CD4-positive, alpha-beta T cell treated with Interleukin-15 for 4 hours (primary cell): ENCODE measurements around the gene TTC27.

ENCODE experiments used
- DNase-seq: peaks from one replicate; pipeline ENCODE4 v3.0.0-alpha.2; 2020; ENCODE audit warnings: low spot score

The TTC27 gene

DNA sequence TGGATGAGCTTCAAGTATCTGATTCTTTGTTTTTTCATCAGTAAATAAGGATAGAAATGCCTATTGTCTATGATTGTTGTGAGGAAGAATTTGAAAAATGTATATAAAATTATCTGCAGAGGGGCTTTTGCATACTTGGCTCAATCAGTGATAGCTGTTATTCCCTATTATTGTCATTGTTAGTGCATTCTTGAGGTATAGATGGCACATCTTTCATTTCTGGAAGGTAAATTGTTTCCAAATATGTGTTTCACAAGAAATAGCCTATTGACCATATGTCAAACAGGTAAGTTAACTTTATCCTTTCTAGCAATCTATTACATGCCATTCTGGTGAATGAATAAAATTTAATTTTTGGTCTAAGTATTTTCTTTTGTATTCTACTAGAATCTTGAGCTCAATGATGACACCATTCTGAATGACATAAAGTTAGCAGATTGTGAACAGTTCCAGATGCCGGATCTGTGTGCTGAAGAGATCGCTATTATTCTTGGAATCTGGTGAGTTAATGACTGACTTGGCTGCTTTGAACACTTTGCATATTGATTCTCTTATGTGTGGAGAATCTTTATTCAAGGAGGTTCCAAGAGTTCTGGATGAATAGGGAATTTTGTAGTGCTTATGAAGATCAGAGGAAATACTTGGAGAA, 44.2 kb downstream of the TTC27 start:
- no peak for DNase-seq

DNA sequence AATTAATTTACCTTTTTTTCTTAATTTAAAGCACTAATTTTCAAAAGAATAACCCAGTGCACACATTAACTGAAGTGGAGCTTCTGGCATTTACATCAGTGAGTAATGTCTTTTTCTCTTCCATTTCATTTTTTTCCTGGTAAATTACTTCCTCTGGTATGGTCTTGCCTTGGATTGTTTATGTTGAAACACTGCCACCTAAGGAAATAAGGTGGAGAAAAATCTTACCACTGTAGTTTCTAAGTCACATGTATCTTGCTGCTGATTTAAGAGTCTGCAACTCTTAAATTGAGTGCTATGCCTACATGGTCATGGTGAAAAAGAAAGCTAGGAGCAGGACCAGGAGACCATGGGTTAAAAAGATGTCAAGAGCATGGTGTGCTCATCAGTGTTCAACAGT, 51.0 kb downstream of the TTC27 start:
- no peak for DNase-seq

DNA sequence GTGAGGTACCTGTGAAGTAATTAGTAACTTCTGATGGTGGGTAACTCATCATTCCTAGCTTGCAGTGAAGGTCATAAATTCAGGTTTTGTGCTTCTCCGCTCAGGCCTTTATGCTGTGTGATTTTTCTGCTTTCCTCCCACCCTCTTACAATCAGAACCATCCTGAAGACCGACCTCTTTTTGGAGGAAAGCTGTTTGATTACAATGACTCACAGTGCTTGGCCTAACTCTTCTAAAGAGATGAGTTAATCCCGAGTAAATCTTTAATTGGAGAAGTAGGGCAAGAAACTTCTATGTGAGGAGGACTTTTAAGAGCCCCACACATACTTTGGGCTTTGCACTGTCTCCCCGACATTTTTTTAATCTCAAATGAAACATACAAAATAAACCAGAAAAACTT, 53.1 kb downstream of the TTC27 start:
- no peak for DNase-seq

DNA sequence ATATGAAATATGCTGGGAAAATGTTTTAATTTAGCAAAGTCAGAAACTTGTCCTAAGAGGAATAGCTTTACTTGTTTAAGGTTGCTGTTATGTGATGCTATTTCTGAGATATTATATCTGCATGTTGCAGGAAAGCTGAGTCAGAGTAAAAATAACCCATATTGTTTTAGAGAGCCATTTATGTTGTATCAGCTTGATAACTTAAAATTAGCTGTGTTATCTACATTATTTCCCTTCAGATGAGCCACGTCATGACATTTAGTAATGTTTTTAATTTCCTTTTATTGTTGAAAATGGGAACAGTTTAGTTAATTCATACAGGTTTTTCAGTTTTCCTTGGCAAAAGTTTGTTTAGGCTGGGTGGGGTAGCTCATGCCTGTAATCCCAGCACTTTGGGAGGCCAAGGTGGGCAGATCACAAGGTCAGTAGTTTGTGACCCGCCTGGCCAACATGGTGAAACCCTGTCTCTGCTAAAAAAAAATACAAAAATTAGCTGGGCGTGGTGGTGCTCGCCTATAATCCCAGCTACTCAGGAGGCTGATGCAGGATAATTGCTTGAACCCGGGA, 55.8 kb downstream of the TTC27 start:
- no peak for DNase-seq

DNA sequence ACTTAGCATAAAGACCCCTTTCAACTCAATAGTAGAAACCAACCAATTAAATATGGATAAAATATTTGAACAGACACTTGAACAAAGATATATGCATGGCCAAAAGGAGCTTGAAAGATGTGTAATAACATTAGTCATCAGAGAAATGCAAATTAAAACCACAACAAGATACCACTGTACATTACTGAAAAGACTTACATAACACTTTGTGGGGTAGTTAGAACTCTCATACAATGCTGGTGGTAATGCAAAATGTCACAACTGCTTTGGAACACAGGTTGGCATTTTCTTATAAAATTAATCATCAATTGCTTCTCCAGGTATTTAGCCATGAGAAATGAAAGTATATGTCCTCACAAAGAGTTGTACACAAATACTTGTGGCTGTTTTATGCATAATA, 60.7 kb downstream of the TTC27 start:
- DNase-seq = no peak

DNA sequence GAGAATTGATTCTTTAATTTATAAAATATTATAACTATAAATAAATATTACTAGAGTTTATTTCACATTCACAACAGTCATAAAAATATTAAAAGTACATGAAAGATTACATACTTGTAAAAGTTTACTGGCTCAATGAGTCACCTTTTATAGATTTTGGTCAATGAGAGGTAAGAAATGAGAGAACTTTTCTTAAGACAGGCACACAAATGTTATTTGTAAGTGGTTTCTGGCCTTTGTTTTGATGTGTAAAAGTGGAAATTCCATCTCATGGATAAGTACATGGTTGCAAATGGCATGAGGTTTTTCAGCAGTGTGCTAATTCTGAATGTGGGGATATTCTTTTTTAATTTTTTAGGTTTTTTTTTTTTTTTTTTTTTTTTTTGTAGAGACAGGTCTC, 63.8 kb downstream of the TTC27 start:
- no peak for DNase-seq

DNA sequence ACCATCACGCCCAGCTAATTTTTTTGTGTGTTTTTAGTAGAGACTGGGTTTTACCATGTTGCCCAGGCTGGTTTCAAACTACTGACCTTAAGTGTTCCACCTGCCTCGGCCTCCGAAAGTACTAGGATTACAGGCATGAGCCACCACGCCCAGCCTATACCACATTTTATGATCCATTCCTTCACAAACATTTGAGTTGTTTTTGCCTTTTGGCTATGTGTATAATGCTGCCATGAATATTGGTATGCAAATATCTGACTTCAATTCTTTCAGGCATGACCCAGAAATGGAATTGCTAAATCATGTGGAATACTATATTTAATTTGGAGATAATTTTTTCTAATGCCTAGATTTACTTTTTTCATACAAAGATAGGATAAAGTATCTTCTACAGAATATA, 68.6 kb downstream of the TTC27 start:
- DNase-seq = no peak

DNA sequence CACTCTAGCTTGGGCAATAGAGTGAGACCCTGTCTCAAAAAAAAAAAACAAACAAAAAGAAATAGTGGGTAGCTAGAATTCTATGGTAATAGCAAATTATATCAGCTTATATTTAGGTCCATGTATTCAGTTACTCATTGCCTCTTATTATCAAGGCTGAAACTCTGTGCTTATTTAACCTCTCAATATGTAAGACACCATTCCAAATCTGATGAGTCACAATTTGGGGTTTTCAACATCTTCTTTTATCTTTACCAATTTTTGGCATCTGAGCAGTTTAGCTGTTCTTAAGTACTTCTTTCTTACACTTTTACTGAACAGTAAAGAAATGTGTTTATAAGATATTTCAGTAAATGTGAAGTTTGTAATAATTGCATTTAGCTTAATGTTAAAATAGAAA, 69.3 kb downstream of the TTC27 start:
- DNase-seq = no peak

DNA sequence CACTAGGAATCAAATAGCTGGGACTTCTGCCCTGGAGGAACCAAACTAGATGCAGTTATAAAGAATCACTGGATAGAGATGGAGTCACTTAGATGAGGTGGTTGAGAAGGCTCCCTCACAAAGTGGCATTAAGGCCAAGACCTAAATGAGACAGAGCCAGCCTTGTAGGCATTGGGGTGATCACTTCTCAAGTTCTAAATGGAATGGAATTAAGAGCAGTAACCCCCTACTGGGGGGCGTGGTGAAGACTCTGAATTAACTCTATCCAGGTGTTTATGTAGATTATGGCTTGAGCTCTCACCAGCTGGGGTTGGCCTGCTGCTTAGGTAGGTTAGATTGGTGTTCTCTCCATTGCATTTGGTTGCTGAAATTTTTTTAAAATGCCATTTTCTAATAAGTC, 71.3 kb downstream of the TTC27 start:
- no peak for DNase-seq

DNA sequence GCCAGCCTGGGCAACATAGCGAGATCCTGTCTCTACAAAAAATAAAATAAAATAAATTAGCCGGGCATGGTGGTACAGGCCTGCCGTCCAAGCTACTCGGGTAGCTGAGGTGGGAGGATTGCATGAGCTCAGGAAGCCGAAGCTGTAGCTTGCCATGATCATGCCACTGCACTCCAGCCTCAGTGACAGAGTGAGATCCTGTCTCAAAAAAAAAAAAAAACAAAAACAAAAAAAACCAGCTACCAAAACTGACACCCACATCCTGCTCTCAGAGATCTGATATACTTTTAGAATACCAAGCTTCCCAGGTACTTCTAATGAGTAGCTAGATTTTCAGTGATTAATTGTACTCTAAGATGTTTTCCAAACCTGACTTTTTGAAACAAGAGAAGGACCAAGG, 74.0 kb downstream of the TTC27 start:
- DNase-seq = no peak

DNA sequence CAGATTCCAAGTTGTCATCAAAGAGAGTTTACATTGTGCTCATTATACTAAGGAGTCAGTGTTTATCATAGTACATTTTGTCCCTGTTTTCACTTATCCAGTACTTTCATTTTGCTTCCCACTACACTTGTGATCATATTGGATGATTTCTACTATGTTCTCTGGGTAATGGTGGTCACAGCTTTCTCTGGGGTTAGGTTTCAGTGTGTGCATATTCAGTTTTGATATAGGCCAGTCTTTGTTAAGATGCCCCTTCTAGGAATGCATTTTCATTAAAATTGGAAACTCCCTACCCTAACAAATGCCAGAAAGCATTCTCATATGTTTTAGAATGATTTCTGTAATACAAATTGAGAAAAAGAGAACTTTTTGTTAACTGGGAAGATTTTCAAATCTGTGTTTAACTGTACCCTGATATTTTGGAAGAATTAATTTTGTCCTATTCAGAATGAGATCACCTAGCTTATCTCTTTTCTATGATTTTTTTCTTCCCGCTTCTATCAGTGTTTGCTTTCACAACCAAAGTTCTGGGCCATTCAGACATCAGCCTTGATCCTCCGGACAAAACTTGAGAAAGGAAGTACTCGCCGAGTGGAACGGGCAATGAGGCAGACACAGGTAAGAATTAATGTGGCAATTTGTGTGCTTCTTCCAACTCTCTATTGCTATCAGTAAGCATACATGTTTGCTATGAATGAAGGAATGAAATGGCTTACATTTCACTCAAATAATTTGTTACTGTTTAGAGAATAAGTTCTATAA, 74.6 kb downstream of the TTC27 start:
- no peak for DNase-seq

DNA sequence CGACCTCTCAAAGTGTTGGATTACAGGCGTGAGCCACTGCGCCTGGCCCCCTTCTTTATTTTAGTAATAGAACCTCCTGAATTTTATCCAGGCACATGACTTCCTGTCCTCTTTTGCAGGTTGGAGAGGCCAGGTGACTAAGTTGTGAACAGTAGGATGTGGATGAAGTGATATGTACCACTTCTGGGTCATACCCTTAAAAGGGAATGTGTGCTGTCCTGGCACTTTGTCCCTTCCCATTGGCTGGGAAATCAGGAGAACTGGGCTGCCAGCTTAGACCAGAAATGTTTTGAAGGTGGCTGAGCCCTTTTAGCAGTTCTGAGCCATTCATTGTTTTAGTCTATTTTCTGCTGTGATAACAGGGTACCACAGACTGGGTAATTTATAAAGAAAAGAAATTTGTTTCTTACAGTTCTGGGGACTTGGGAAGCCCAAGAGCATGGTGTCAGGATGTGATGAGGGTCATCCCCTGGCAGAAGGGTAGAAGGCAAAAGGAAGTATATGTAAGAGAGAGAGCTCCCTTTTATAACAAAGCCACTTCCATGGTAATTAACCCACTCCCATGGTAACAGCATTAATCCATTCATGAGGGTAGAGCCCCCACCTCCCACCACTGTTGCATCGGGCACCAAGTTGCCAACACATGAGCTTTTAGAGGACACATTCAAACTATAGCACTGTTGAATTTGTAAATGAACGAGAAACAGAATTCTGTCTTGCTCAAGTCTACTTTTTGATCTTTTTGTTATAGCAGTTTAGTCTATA, 79.1 kb downstream of the TTC27 start:
- DNase-seq = no peak

DNA sequence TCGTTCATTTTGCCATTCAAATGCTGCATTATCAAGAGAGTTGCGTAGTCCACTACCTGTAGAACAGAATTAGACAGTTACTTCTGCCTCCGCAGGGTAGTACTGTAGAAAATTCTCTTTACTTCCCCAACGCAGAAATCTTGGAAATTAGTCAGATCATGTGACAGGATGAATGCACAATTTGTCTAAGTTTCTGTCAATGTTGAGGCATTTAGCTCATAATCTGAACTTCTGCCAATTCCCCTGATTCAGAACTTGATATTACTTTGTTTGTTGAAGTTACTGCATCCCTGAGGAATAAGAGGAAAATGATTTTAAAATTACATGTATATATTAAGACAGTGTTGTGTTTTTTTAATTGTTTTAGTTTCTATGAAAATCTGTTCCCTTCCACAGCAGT, 83.4 kb downstream of the TTC27 start:
- DNase-seq = no peak

DNA sequence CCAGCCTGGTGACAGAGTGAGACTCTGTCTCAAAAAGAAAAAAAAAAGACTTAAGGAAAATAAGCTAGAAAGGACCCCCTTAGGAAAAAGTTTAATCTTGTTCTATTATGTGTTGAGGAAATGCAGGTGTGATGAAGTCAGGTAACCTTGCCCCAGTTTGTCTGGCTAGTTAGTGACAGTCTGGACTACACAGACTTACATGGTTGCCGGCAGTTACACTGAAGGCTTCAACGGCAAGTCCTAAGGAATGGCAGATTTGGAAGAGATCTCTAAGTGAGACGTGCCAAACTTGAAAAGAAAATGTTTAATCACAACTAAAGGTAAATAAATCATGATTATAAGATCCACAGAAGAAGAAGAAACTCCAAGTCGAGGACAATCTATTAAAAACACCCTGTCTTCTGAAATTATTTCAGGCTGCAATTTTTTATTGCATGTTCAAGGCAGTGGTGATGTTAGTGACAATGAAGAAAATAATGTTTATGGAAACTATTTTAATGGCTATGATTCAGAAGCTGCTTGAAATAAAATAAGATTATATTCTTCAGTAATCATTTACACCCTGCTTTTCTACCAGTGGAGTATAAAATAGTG, 84.2 kb downstream of the TTC27 start:
- DNase-seq = no peak

DNA sequence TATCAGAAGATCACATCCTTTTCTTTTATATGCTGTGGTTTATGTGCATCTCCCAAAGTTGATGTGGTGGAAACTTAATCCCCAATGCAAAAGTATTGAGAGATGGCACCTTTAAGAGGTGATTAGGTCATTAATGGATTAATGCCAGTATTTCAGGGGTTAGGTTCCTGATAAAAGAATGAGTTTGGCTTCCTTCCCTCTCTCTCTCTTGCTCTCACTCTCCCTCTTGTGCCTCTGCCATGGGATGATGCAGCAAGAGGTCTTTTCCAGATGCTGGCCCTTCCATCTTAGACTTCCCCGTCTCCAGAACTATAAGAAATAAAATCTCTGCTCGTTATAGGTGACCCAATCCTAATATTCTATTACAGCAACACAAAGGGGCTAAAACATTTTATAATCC, 85.0 kb downstream of the TTC27 start:
- no peak for DNase-seq

DNA sequence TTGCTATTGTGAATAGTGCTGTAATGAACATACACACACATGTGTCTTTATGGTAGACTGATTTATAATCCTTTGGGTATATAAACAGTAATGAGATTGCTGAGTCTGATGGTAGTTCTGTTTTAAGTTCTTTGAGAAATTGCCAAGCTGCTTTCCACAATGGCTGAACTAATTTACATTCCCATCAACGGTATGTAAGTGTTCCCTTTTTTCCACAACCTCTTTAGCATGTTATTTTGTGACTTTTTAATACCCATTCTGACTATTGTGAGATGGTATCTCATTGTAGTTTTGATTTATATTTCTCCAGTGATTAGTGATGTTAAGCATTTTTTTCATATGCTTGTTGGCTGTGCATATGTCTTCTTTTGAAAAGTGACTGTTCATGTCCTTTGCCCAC, 86.7 kb downstream of the TTC27 start:
- DNase-seq = no peak

DNA sequence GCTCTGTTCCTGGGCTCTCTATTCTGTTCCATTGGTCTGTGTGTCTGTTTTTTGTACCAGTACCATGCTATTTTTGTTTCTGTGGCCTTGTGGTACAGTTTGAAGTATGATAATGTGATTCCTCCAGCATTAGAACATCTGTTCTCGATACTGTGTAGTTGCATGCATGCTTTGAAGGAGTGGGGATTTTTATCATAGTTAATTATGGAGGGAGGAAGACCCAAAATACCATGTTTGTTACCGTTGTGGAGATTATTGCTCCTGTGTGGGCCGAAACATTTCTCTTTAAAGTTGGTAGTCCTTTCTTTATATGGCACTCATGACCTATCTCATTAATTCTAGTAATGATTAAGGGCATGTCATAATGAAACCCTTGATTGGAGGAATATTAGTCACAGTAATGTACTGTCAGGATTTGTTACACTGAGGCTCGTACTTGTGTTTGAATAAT, 87.6 kb downstream of the TTC27 start:
- DNase-seq = no peak

DNA sequence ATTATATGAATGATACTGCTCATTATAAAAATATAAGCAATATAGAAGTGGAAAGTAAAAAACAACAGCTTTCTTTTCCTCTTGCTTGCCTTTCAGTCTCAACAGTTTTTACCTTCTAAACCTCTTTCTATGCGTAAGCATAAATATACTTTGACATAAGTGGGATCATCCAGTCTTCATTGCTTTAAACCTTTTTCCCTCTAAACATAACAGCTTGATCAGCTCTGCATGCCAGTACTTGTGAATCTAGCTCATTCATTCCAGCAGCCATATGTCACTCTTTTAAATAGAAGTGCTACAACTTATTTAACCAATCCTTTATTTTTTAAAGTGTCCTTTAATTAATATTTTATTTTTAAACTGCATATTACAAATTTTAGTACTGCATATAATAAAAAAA, 88.1 kb downstream of the TTC27 start:
- DNase-seq = no peak

DNA sequence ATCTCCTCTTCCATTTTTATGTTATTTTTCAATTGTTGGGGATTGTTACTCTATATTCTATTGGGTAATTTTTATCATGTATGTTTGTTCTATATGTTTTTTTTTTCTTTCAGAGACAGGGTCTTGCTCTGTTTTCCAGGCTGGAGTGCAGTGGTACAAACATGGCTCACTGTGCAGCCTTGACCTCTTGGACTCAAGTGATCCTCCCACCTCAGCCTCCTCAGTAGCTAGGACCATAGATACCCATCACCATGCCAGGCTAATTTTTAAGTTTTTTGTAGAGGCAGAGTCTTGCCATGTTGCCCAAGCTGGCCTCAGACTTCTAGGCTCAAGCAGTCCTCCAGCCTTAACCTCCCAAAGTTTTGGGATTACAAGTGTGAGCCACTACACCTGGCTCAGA, 88.7 kb downstream of the TTC27 start:
- DNase-seq = no peak

DNA sequence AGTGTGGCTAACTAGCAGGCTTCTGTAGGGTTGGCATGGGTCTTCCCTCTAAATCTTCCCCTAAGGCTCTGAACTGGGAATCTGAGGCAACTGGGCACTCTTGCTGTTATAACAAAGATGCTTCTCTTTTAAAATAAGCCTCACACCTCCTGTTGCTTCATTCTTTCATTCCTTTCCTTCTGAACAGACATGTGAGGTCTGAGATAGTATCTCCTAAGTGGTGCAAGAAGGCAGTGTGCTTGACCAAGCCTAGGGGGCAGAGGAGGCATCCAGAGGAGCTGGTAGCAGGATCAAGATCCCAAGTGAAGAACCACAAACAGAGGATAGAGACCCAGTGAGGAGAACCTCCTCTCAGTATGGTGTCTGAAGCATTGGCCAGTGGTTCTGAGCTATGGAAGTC, 90.9 kb downstream of the TTC27 start:
- DNase-seq = no peak

DNA sequence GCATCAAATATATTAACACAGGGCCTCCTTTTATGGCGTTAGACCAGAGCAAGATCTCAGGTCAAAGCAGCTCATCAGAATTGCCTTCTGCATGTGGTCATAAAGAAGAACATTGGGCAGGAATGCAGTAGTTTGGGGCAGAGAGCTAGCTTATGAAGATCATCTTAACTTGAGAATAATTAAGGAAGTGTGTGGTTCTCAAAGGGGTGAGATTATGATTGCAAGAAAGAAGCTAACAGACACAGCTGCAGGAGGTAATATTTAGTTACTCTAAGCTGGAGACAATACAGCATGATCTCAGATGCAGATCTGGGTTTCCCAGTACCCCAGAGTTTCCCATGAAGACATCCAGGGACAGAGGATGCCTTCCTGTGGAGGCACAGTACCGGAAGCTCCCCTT, 91.6 kb downstream of the TTC27 start:
- DNase-seq = no peak

DNA sequence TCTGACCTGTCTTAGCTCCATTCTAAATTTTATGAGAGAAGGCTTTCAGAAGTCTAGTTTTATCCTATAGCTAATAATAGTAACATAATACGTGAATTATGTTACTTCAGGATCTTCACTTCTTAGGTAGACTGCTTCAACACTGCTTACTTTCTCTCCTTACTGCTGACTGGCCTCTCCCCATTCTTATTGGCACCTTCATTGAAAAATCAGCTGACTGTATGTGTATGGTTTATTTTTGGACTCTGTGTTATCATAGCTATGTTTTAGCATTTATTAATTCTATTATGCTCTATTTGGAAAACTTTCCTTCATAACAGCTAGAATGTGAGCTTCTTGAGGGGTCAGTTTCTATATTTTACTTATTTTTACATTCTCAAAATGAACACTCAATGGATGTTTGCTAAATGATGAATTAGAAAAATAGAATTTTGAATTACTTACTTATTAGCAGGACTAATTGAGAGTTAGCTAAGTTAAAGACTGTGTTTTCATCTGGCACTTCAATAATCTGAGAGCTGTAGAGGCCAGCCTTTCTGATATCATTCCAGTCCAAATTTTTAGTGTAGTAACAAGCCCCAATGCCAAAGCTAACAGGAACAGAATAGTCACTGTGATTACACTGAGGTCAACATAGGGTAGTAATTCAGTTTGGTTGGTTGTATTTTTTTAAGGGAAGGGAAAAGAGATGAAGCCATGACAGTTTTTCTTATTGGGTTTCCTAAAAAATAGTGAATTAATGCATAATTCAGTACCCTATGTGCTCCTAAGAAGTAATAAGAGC, 92.3 kb downstream of the TTC27 start:
- no peak for DNase-seq
